H9 (cell line): ENCODE data around the gene PAXX. TPM values are rescaled to one million over a fixed set of nuclear protein-coding genes. Genes with fewer than 3 reads are reported as not detected.

Experiments
- DNase-seq: peaks from one replicate; pipeline ENCODE4 v3.0.0-alpha.2; 2017
- H2AFZ ChIP-seq: one replicate; pipeline ENCODE4 v1.6.1; 2013; ENCODE audit warnings: mild to moderate bottlenecking, low read length, control low read depth, moderate library complexity
- H2AK5ac ChIP-seq: 2 replicates; pipeline ENCODE4 v1.6.1; 2013; ENCODE audit warnings: low read length, control low read depth, mixed read lengths; ENCODE audit not compliant: insufficient read length
- H2BK120ac ChIP-seq: one replicate; pipeline ENCODE4 v1.6.1; 2013; ENCODE audit warnings: low read depth, mild to moderate bottlenecking, low read length, control low read depth, inconsistent platforms; ENCODE audit not compliant: poor library complexity, severe bottlenecking
- H2BK12ac ChIP-seq: 2 replicates; pipeline ENCODE4 v1.6.1; 2013; ENCODE audit warnings: low read length, control low read depth, mixed read lengths, low read depth; ENCODE audit not compliant: insufficient read length
- H2BK15ac ChIP-seq: 2 replicates; pipeline ENCODE4 v1.6.1; 2013; ENCODE audit warnings: low read depth, low read length, control low read depth
- H2BK20ac ChIP-seq: one replicate; pipeline ENCODE4 v1.6.1; 2013; ENCODE audit warnings: low read depth, mild to moderate bottlenecking, low read length, control low read depth, inconsistent platforms; ENCODE audit not compliant: poor library complexity, severe bottlenecking
- H2BK5ac ChIP-seq: 2 replicates; pipeline ENCODE4 v1.6.1; 2013; ENCODE audit warnings: low read length, control low read depth, mixed read lengths; ENCODE audit not compliant: insufficient read length
- H3K14ac ChIP-seq: 2 replicates; pipeline ENCODE4 v1.6.1; 2013; ENCODE audit warnings: low read length, control low read depth; ENCODE audit not compliant: insufficient read depth
- H3K18ac ChIP-seq: 2 replicates; pipeline ENCODE4 v1.6.1; 2013; ENCODE audit warnings: low read depth, mild to moderate bottlenecking, mixed read lengths, low read length, control low read depth; ENCODE audit not compliant: insufficient read length
- H3K23ac ChIP-seq: 2 replicates; pipeline ENCODE4 v1.6.1; 2013; ENCODE audit warnings: low read length, control low read depth, mixed read lengths, low read depth; ENCODE audit not compliant: insufficient read length
- H3K23me2 ChIP-seq: 2 replicates; pipeline ENCODE4 v1.6.1; 2013; ENCODE audit warnings: low read depth, mild to moderate bottlenecking, mixed read lengths, low read length, control low read depth; ENCODE audit not compliant: insufficient read length, poor library complexity, severe bottlenecking
- H3K27ac ChIP-seq: 2 replicates; pipeline ENCODE4 v1.5.1; 2013; ENCODE audit warnings: low read length, control low read depth, mixed read lengths, low read depth; ENCODE audit not compliant: insufficient read length
- H3K27me3 ChIP-seq: 2 replicates; pipeline ENCODE4 v1.6.1; 2013; ENCODE audit warnings: low read length, control low read depth, inconsistent platforms; ENCODE audit not compliant: insufficient read depth
- H3K4ac ChIP-seq: 2 replicates; pipeline ENCODE4 v1.6.1; 2013; ENCODE audit warnings: low read depth, mild to moderate bottlenecking, control low read depth, inconsistent platforms, low read length, moderate library complexity
- H3K4me1 ChIP-seq: 2 replicates; pipeline ENCODE4 v1.6.1; 2013; ENCODE audit warnings: low read length, control low read depth, inconsistent platforms; ENCODE audit not compliant: insufficient read depth
- H3K4me2 ChIP-seq: 2 replicates; pipeline ENCODE4 v1.6.1; 2013; ENCODE audit warnings: low read length, control low read depth, mixed read lengths; ENCODE audit not compliant: insufficient read length, insufficient read depth
- H3K56ac ChIP-seq: 2 replicates; pipeline ENCODE4 v1.6.1; 2013; ENCODE audit warnings: low read depth, mild to moderate bottlenecking, mixed read lengths, low read length, control low read depth; ENCODE audit not compliant: insufficient read length
- H3K79me1 ChIP-seq: 2 replicates; pipeline ENCODE4 v1.6.1; 2013; ENCODE audit warnings: low read depth, mild to moderate bottlenecking, moderate library complexity, low read length, control low read depth, inconsistent platforms; ENCODE audit not compliant: insufficient read depth, poor library complexity, severe bottlenecking
- H3K79me2 ChIP-seq: 2 replicates; pipeline ENCODE4 v1.6.1; 2013; ENCODE audit warnings: low read length, control low read depth, inconsistent platforms; ENCODE audit not compliant: insufficient read depth
- H3K9ac ChIP-seq: 2 replicates; pipeline ENCODE4 v1.6.1; 2013; ENCODE audit warnings: low read length, control low read depth, mixed read lengths; ENCODE audit not compliant: insufficient read length; ENCODE audit errors: extremely low read depth
- H3K9me3 ChIP-seq: one replicate; pipeline ENCODE4 v1.6.1; 2013; ENCODE audit warnings: low read depth, low read length, inconsistent platforms; ENCODE audit not compliant: control insufficient read depth
- H3T11ph ChIP-seq: one replicate; pipeline ENCODE4 v1.6.1; 2013; ENCODE audit warnings: mild to moderate bottlenecking, low read length, control low read depth, inconsistent platforms
- H4K20me1 ChIP-seq: one replicate; pipeline ENCODE4 v1.6.1; 2013; ENCODE audit not compliant: control insufficient read depth, insufficient read length, insufficient read depth
- H4K5ac ChIP-seq: 2 replicates; pipeline ENCODE4 v1.6.1; 2013; ENCODE audit warnings: low read depth, mild to moderate bottlenecking, mixed read lengths, low read length, control low read depth; ENCODE audit not compliant: insufficient read length
- H4K8ac ChIP-seq: replicated peaks from 2 replicates; pipeline ENCODE4 v1.6.1; 2013; ENCODE audit warnings: low read length, control low read depth, mixed read lengths, low read depth; ENCODE audit not compliant: insufficient read length
- H4K91ac ChIP-seq: 2 replicates; pipeline ENCODE4 v1.6.1; 2013; ENCODE audit warnings: low read depth, mild to moderate bottlenecking, moderate library complexity, mixed read lengths, low read length, control low read depth; ENCODE audit not compliant: insufficient read length
- H3K27ac Mint-ChIP-seq, 3 experiments: 2 replicates in 2 of 3; 3 replicates in 1 of 3; pipeline ENCODE4 v1.8.0; 2020 to 2021; ENCODE audit warnings: mixed read lengths in 3 of 3, mild to moderate bottlenecking in 1 of 3, moderate library complexity in 1 of 3
- H3K27me3 Mint-ChIP-seq: 2 replicates; pipeline ENCODE4 v1.8.0; 2021; ENCODE audit warnings: low read depth, mild to moderate bottlenecking, moderate library complexity, mixed read lengths
- H3K36me3 Mint-ChIP-seq, 3 experiments: 2 replicates in 2 of 3; 3 replicates in 1 of 3; pipeline ENCODE4 v1.8.0; 2020 to 2021; ENCODE audit warnings: low read depth in 3 of 3, mixed read lengths in 3 of 3; ENCODE audit not compliant: insufficient read depth in 1 of 3
- H3K4me1 Mint-ChIP-seq, 2 experiments: 2 replicates each; pipeline ENCODE4 v1.8.0; 2020; ENCODE audit warnings: mixed read lengths in 2 of 2
- H3K4me3 Mint-ChIP-seq, 2 experiments: 2 replicates in 1 of 2; 3 replicates in 1 of 2; pipeline ENCODE4 v1.8.0; 2020 to 2021; ENCODE audit warnings: mild to moderate bottlenecking in 2 of 2, mixed read lengths in 2 of 2, moderate library complexity in 1 of 2
- H3K9me3 Mint-ChIP-seq, 2 experiments: 2 replicates in 1 of 2; 3 replicates in 1 of 2; pipeline ENCODE4 v1.8.0; 2020; ENCODE audit warnings: mild to moderate bottlenecking in 2 of 2, mixed read lengths in 2 of 2, moderate library complexity in 1 of 2
- WGBS: extraction: QIAGEN DNeasy Blood & Tissue Kit; methylation state at CpG from one replicate; pipeline ENCODE4 v1.1.7; 2013; ENCODE audit warnings: missing lambda C conversion rate, low lambda C conversion rate, mixed read lengths; ENCODE audit not compliant: insufficient read length; ENCODE audit errors: extremely low coverage; 5-methylcytosine and 5-hydroxymethylcytosine counted together
- total RNA-seq: library from RNA; stranded (reverse); gene quantifications from 2 replicates; pipeline ENCODE4 v1.2.1, GENCODE V29; 2021
- TF ChIP-seq, protein P1 (sequence below): fragments of 200-600 bp; sonication (generic); conservative IDR thresholded peaks from 3 replicates; pipeline ENCODE4 v1.8.0; 2021; ENCODE audit warnings: antibody characterized with exemption, mild to moderate bottlenecking

Gene PAXX
- total RNA-seq, 1 experiment from 2014 or later, result 51.2 TPM

DNA sequence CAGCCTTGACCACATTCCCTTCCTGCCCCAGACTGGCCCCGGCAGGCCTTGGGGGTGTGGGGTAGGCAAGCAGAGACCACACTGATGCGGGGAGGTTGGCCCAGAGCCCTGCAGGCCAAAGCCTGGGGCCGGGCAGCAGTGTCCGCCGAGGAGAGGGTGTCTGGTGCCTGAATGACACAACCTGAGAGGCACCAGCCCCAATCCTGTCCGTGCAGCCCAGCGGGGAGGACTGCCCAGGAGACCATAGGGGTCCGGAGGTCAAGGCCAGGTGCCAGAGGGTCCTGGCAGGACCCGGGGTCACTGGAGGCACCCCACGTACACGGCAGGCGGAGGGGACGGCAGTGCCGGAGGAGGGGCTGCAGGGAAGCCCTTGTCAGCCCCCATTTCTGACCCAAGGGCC, 20.5 kb upstream of the PAXX start:
- no peak overlapping the region for H3K56ac ChIP-seq
- no peak overlapping the region for H3K23ac ChIP-seq
- H3K9me3 ChIP-seq, result no peaks in the 10 kb centered on the region
- H3K9ac ChIP-seq, result no peak overlapping the region
- no peak overlapping the region for H2BK120ac ChIP-seq
- no peak overlapping the region for H3K4me2 ChIP-seq
- H4K20me1 ChIP-seq, result no peaks in the 10 kb centered on the region
- H3T11ph ChIP-seq, result no peak overlapping the region
- H4K8ac ChIP-seq, result no peak overlapping the region
- peaks cover 4% of the 10 kb centered on the region for H3K27me3 Mint-ChIP-seq
- H3K14ac ChIP-seq, result no peak overlapping the region; the same call in 1 of the 2 replicates
- H3K4ac ChIP-seq, result no peak overlapping the region
- no peaks in the 10 kb centered on the region for H3K79me2 ChIP-seq
- no peaks in the 10 kb centered on the region for H3K27me3 ChIP-seq
- no peak for DNase-seq
- no peak overlapping the region for H4K5ac ChIP-seq
- H2AK5ac ChIP-seq, result no peak overlapping the region
- no peaks in the 10 kb centered on the region for H3K9me3 Mint-ChIP-seq
- H3K4me1 ChIP-seq, result no peaks in the 10 kb centered on the region
- H4K91ac ChIP-seq, result no peak overlapping the region
- H3K27ac ChIP-seq, result no peak overlapping the region
- H2BK20ac ChIP-seq, result no peak overlapping the region
- H3K4me1 Mint-ChIP-seq, result 0 out of 4 replicates have a peak, but pooled peaks cover 0 to 2% of the 10 kb centered on the region in 2 experiments
- H3K18ac ChIP-seq, result no peak overlapping the region
- no peak overlapping the region for H2BK15ac ChIP-seq
- TF ChIP-seq, protein P1, sequence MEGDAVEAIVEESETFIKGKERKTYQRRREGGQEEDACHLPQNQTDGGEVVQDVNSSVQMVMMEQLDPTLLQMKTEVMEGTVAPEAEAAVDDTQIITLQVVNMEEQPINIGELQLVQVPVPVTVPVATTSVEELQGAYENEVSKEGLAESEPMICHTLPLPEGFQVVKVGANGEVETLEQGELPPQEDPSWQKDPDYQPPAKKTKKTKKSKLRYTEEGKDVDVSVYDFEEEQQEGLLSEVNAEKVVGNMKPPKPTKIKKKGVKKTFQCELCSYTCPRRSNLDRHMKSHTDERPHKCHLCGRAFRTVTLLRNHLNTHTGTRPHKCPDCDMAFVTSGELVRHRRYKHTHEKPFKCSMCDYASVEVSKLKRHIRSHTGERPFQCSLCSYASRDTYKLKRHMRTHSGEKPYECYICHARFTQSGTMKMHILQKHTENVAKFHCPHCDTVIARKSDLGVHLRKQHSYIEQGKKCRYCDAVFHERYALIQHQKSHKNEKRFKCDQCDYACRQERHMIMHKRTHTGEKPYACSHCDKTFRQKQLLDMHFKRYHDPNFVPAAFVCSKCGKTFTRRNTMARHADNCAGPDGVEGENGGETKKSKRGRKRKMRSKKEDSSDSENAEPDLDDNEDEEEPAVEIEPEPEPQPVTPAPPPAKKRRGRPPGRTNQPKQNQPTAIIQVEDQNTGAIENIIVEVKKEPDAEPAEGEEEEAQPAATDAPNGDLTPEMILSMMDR, result no peak
- H3K36me3 Mint-ChIP-seq, result no peaks in the 10 kb centered on the region
- H3K23me2 ChIP-seq, result no peaks in the 10 kb centered on the region
- H2BK12ac ChIP-seq, result no peak overlapping the region
- no peak overlapping the region for H3K27ac Mint-ChIP-seq
- H2BK5ac ChIP-seq, result no peak overlapping the region
- H3K79me1 ChIP-seq, result no peaks in the 10 kb centered on the region
- no peak overlapping the region for H2AFZ ChIP-seq
- no CpG with 5 or more reads among the region's 14 CpGs for WGBS
- no peak overlapping the region for H3K4me3 Mint-ChIP-seq
